ENCODE measurements around the gene FALEC. TPM values are rescaled to one million over a fixed set of nuclear protein-coding genes. Genes with fewer than 3 reads are reported as not detected.

The FALEC gene
- total and polyA plus RNA-seq, 2 experiments from 2014 or later, result 1.7 TPM; not detected in 1

DNA sequence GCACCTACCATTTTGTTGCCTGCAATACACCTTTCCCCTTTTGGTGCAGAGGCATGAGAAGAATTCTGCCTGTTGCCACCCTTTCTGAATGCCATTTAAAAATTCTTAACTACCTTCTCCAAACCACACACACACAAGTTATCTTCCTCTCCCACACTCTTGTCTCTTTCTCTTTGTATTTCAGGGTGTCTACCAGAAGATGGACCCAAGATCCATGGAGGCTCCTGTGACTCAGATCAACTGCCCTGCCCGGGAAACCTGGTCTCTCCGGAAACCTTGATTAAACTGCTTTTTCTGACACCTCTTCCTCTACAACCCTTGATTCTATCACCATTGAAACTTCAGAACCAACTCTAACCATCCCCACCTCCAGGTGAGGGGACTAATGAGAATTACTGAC, 30.7 kb upstream of the FALEC start (continued):
- TF ChIP-seq ZNF462 (CRISPR knock-in tag; IDR thresholded peaks at IDR 0.05) (no peak), STAT1 (IDR thresholded peaks at IDR 0.05; ENCODE audit: unreplicated experiment) (no peak)

GRCh38 chr1:150486966-150487762, 28.4 kb upstream of the FALEC start, which contains the start of gene TARS2:
TSS of gene TARS2 (plus strand) at chr1:150487419. CDS start at chr1:150487451, 32 bp downstream.
- Histone ChIP-seq H3K79me2 (replicated peaks; ENCODE audit: insufficient read depth) (peaks cover 13% of the 10 kb centered on the region), H3K4me1 (ENCODE audit: insufficient read depth) (peaks cover 4% of the 10 kb centered on the region; the same call in 1 of the 2 replicates), H3K27me3 (ENCODE audit: insufficient read depth) (no peaks in the 10 kb centered on the region), H3K9me2 (ENCODE audit: insufficient read depth) (no peaks in the 10 kb centered on the region), H4K20me1 (replicated peaks; ENCODE audit: insufficient read depth) (no peaks in the 10 kb centered on the region), H3K4me2 (peak within 1 kb of the TSS; percentile 94), H3K4me3 (peak within 1 kb of the TSS; percentile 79), H3K36me3 (ENCODE audit: insufficient read depth) (peaks cover 24% of the 10 kb centered on the region), H3F3A (replicated peaks; ENCODE audit: low read depth) (peaks cover 8% of the 10 kb centered on the region; the same call in 1 of the 2 replicates), H2AFZ (peak within 1 kb of the TSS; percentile 67), H3K27ac (ENCODE audit: low read depth) (peak within 1 kb of the TSS; percentile 61)
- Mint-ChIP-seq H3K4me1 (peaks cover 8% of the 10 kb centered on the region), H3K36me3 (ENCODE audit: low read depth) (peaks cover 30% of the 10 kb centered on the region), H3K27me3 (ENCODE audit: insufficient read depth, low read depth, poor library complexity) (peaks cover 9% of the 10 kb centered on the region), H3K27ac (peak within 1 kb of the TSS; percentile 96), H3K9me3 (no peaks in the 10 kb centered on the region), H3K4me3 (peak within 1 kb of the TSS; percentile 98)
- ATAC-seq (peak; percentile 100), DNase-seq (ENCODE audit: low spot score) (peak; percentile 98)
- TF ChIP-seq POLR2AphosphoS5 (IDR thresholded peaks at IDR 0.05; ENCODE audit: low read depth) (peak; percentile 90), CTCF (conservative IDR thresholded peaks at IDR 0.05; ENCODE audit: low read depth in 2 of 2) (no peak), ETS1 (IDR thresholded peaks at IDR 0.05) (peak; percentile 75)

Measured in GM23338 (cell line).